K562 (cell line): ENCODE results near the gene C19orf47. TPM values are rescaled to one million over a fixed set of nuclear protein-coding genes. Genes with fewer than 3 reads are reported as not detected.

ENCODE experiments used
- ATAC-seq: fragments of 200-7000 bp; cut with Tn5 transposase; 3 replicates; pipeline ENCODE4 v1.9.1; 2020; ENCODE audit warnings: moderate library complexity
- BruUV-seq: library from RNA; stranded (reverse); fragments of 400-500 nt; replicated peaks from 2 replicates; lab custom pipeline; 2021; lab: Mats Ljungman, UMichigan
- CTCF ChIA-PET: fragments of 300-600 bp; formaldehyde crosslinking; extraction: SDS; loops from one replicate; lab custom pipeline; 2021; ENCODE audit warnings: low intra/inter-chr PET ratio; lab: Yijun Ruan, JAX
- POLR2A ChIA-PET: fragments of 300-600, 350-650 bp; sonication (Branson Sonifier 250); formaldehyde crosslinking; extraction: SDS; loops from one replicate; lab custom pipeline; 2021; ENCODE audit warnings: antibody characterized with exemption, inconsistent platforms; lab: Yijun Ruan, JAX
- DNase-seq, 4 experiments: peaks; one replicate each; pipeline versions ENCODE4 v3.0.0 to v3.0.0-alpha.2; 2011 to 2018; ENCODE audit warnings: low spot score in 3 of 4, mixed read lengths in 3 of 4; ENCODE audit errors: extremely low read depth in 1 of 4
- FAIRE-seq: peaks from 2 replicates; lab custom pipeline; 2011; peaks lifted over from hg19 to GRCh38; lab: Jason Lieb, UNC
- H2AFZ ChIP-seq: 2 replicates; pipeline ENCODE4 v1.6.0; 2011; ENCODE audit warnings: low read depth, low read length, control low read depth, inconsistent platforms
- H3K27ac ChIP-seq: fragments of 200-600 bp; 3 replicates; pipeline ENCODE4 v1.8.0; 2011; ENCODE audit warnings: low read depth, mild to moderate bottlenecking, control low read depth, inconsistent platforms, low read length, moderate library complexity, mixed read lengths; ENCODE audit errors: extremely low read depth
- H3K27me3 ChIP-seq, 2 experiments: fragments of 300-600 bp in 1 of 2; 2 replicates in 1 of 2; 3 replicates in 1 of 2; pipeline versions ENCODE4 v1.6.0 to v1.8.0; 2011; ENCODE audit warnings: inconsistent platforms in 2 of 2, low read length in 2 of 2, mild to moderate bottlenecking in 1 of 2, mixed read lengths in 1 of 2, moderate library complexity in 1 of 2; ENCODE audit not compliant: control insufficient read depth in 2 of 2, insufficient read depth in 2 of 2
- H3K36me3 ChIP-seq: fragments of 300-600 bp; 3 replicates; pipeline ENCODE4 v1.8.0; 2011; ENCODE audit warnings: mild to moderate bottlenecking, low read length, inconsistent platforms; ENCODE audit not compliant: control insufficient read depth, insufficient read depth
- H3K4me1 ChIP-seq, 2 experiments: fragments of 200-600 bp in 1 of 2; replicated peaks in 1 of 2; 2 replicates in 1 of 2; 3 replicates in 1 of 2; pipeline versions ENCODE4 v1.5.1 to v1.8.0; 2011; ENCODE audit warnings: inconsistent platforms in 2 of 2, low read length in 2 of 2, mild to moderate bottlenecking in 1 of 2, mixed read lengths in 1 of 2, moderate library complexity in 1 of 2; ENCODE audit not compliant: control insufficient read depth in 2 of 2, insufficient read depth in 2 of 2
- H3K4me2 ChIP-seq: 2 replicates; pipeline ENCODE4 v1.6.1; 2011; ENCODE audit warnings: low read length, control low read depth, inconsistent platforms, mixed read lengths; ENCODE audit not compliant: insufficient read depth
- H3K4me3 ChIP-seq: fragments of 200-600 bp; sonication (generic), shearing (Covaris generic); 2 replicates; pipeline ENCODE4 v1.5.1; 2016; ENCODE audit warnings: control low read depth, inconsistent platforms
- H3K79me2 ChIP-seq: fragments of 200-600 bp; 3 replicates; pipeline ENCODE4 v1.8.0; 2011; ENCODE audit warnings: low read length, inconsistent platforms; ENCODE audit not compliant: control insufficient read depth, insufficient read depth
- H3K9ac ChIP-seq, 2 experiments: 2 replicates each; pipeline versions ENCODE4 v1.6.0 to v1.6.1; 2011; ENCODE audit warnings: low read depth in 2 of 2, low read length in 2 of 2, control low read depth in 1 of 2, inconsistent platforms in 1 of 2, mild to moderate bottlenecking in 1 of 2, mixed read lengths in 1 of 2; ENCODE audit not compliant: insufficient read depth in 1 of 2
- H3K9me1 ChIP-seq: one replicate; pipeline ENCODE4 v1.6.0; 2011; ENCODE audit warnings: inconsistent platforms, mild to moderate bottlenecking, low read length, moderate library complexity; ENCODE audit not compliant: control insufficient read depth, insufficient read depth
- H3K9me3 ChIP-seq: replicated peaks from 2 replicates; pipeline ENCODE4 v1.5.1; 2011; ENCODE audit warnings: low read depth, low read length, inconsistent platforms; ENCODE audit not compliant: control insufficient read depth, insufficient read depth
- H4K20me1 ChIP-seq: replicated peaks from 2 replicates; pipeline ENCODE4 v1.6.1; 2011; ENCODE audit warnings: low read length, inconsistent platforms, mixed read lengths; ENCODE audit not compliant: control insufficient read depth, insufficient read depth
- CCNT2 ChIP-seq: IDR thresholded peaks from 2 replicates; pipeline ENCODE4 v1.6.1; 2011; ENCODE audit warnings: borderline replicate concordance, low read depth, mild to moderate bottlenecking, moderate library complexity, mixed read lengths, low read length; ENCODE audit not compliant: insufficient read length; ENCODE audit errors: extremely low read depth
- EHMT2 ChIP-seq: fragments of 450-650 bp; IDR thresholded peaks from 2 replicates; pipeline ENCODE4 v1.6.1; 2018; ENCODE audit warnings: antibody characterized with exemption
- HDAC3 ChIP-seq: fragments of 450-650 bp; IDR thresholded peaks from 2 replicates; pipeline ENCODE4 v1.6.1; 2018; ENCODE audit warnings: borderline replicate concordance, mild to moderate bottlenecking, moderate library complexity; ENCODE audit not compliant: partially characterized antibody
- KAT8 ChIP-seq: fragments of 450-650 bp; IDR thresholded peaks from 2 replicates; pipeline ENCODE4 v1.6.1; 2016; ENCODE audit warnings: low read depth, mild to moderate bottlenecking
- MAFG ChIP-seq: fragments of 450-650 bp; conservative IDR thresholded peaks from 2 replicates; pipeline ENCODE4 v1.6.1; 2016; ENCODE audit warnings: missing genetic modification characterization, missing compliant biosample characterization
- MAFK ChIP-seq: IDR thresholded peaks from 2 replicates; pipeline ENCODE4 v1.6.1; 2011; ENCODE audit warnings: low read length, improper control_type of control experiment
- SAFB ChIP-seq: fragments of 200-400 bp; formaldehyde crosslinking; IDR thresholded peaks from 2 replicates; pipeline ENCODE4 v1.6.1; 2017; ENCODE audit warnings: low read depth, low read length, borderline replicate concordance
- TFAM ChIP-seq: fragments of 250-450 bp; sonication (Bioruptor Pico); conservative IDR thresholded peaks from 2 replicates; pipeline ENCODE4 v1.5.0; 2021; ENCODE audit warnings: mild to moderate bottlenecking, moderate library complexity
- ZNF12 ChIP-seq: sonication (generic); formaldehyde crosslinking; IDR thresholded peaks from 2 replicates; pipeline ENCODE4 v1.4.0; 2020; ENCODE audit warnings: mild to moderate bottlenecking, missing genetic modification reagents
- ZNF124 ChIP-seq: sonication (generic); formaldehyde crosslinking; IDR thresholded peaks from 2 replicates; pipeline ENCODE4 v1.8.1; 2022; ENCODE audit warnings: missing genetic modification reagents
- ZNF134 ChIP-seq: fragments of 250-450 bp; sonication (Bioruptor Pico); conservative IDR thresholded peaks from 2 replicates; pipeline ENCODE4 v1.4.0; 2020
- ZNF384 ChIP-seq: IDR thresholded peaks from 2 replicates; pipeline ENCODE4 v1.6.1; 2012; ENCODE audit warnings: low read depth, low read length, improper control_type of control experiment
- WGBS: fragments of 100-300 bp; shearing (Covaris generic); methylation state at CpG from one replicate; pipeline ENCODE4 v1.1.6; 2016; ENCODE audit warnings: low coverage, mixed read lengths; ENCODE audit not compliant: insufficient coverage; ENCODE audit errors: missing lambda C conversion rate; 5-methylcytosine and 5-hydroxymethylcytosine counted together
- in situ Hi-C: fragments of 300-500 bp; cut with MboI; formaldehyde crosslinking; loops from 4 replicates; pipeline ENCODE4 v1.15.0; 2018; ENCODE audit warnings: inconsistent platforms, mixed read lengths
- intact Hi-C: fragments of 100-400 bp; cut with micrococcal nuclease; formaldehyde crosslinking; loops from 2 replicates; pipeline ENCODE4 v1.14.2; 2022
- polyA plus RNA-seq, 8 experiments: library from polyadenylated mRNA; depleted of rRNA in 4 of 8; stranded (reverse) in 5 of 8; unstranded in 3 of 8; fragments of >200 nt; fragmentation: Nextera tagmentation in 2 of 8; fragmentation: Illumina TruSeq in 1 of 8; extraction: Ambion mirVana in 2 of 8; extraction: Trizol in 1 of 8; gene quantifications; 2 replicates each; pipeline versions ENCODE4 v1.2.1 to v1.2.3, GENCODE V29; 2011 to 2014; ENCODE audit warnings: inconsistent platforms in 1 of 8, missing spikeins in 1 of 8
- total RNA-seq, 7 experiments: library from RNA; depleted of rRNA in 6 of 7; stranded (reverse); fragments of >200 nt in 6 of 7; fragmentation: Illumina TruSeq in 2 of 7; extraction: Trizol in 2 of 7; gene quantifications; 2 replicates each; pipeline versions ENCODE4 v1.2.1 to v1.2.3, GENCODE V29; 2011 to 2021; ENCODE audit warnings: low replicate concordance in 1 of 7
- TF ChIP-seq, protein P1 (sequence below): IDR thresholded peaks from 2 replicates; pipeline ENCODE4 v1.6.1; 2012; ENCODE audit warnings: low read depth, low read length, improper control_type of control experiment, borderline replicate concordance

C19orf47 gene
- total and polyA plus RNA-seq, 9 of the 15 experiments (the other 6 are each of a cell fraction or from before 2014, with no cell fraction given) = 0.08 to 26.1 (median 14.7) TPM

DNA sequence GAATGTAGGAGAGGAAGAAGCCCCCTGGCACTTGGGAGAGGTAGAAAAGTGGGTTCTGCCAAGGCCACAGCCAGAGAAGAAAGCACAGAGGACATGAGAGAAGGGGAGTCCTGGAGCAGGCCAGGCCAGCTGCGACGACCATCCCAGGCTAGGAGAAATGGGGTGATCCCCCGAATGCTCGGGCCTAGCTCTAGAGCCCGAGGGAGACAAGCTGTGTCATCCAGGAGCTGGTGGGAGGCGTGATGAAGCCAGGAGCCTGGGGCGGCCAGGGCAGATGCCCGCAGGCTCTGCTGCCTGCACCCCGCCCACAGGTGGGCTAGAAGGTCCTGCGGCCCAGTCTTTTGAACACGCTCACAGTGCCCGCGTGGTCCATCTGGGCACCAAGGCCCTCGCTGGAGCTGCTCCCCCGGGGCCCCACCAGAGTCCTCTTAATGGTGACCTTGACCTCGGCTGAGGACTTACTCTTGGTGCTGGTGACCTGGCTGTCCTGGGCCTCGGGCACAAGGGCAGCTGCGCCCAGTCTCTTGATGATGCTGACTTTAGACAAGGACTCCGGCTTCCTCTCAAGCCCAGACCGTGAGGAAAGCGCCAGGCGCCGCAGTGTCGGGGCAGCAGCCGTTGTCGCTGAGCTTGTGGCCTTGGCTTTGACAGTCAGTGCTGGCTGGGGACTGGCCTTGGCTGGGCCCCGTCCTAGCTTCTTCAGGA, 26.5 kb downstream of the C19orf47 start:
- WGBS = 92% methylated on average over 27 of the region's 27 CpGs
- DNase-seq (no peak), ATAC-seq (no peak), FAIRE-seq (no peak)
- peaks cover 0 to 4% of the 10 kb centered on the region in 2 experiments; a peak in 1 of 5 replicates for H3K4me1 ChIP-seq
- H3K36me3 ChIP-seq = peaks cover 79% of the 10 kb centered on the region
- H3K27me3 ChIP-seq = no peaks in the 10 kb centered on the region
- intact Hi-C loops (no loop called here), in situ Hi-C loops (no loop called here)
- POLR2A ChIA-PET = interaction anchor here (1.0 to 1.2 kb wide), 2 partner anchors 10 to 19 kb away, joined by 3 read pairs; no protein-coding TSS in a partner anchor
- no peaks in the 10 kb centered on the region for H3K9me1 ChIP-seq
- H3K27ac ChIP-seq = no peak overlapping the region
- H3K4me3 ChIP-seq = no peak overlapping the region
- no peaks in the 10 kb centered on the region for H4K20me1 ChIP-seq
- CTCF ChIA-PET = no interaction called here
- no peaks in the 10 kb centered on the region for H3K9me3 ChIP-seq
- H3K9ac ChIP-seq = no peak overlapping the region
- no peak overlapping the region for H3K4me2 ChIP-seq
- TF ChIP-seq MAFG (tag) (no peak), TFAM (CRISPR knock-in tag) (no peak), KAT8 (no peak), ZNF124 (CRISPR knock-in tag) (no peak), CCNT2 (no peak), HDAC3 (no peak), MAFK (no peak), ZNF384 (no peak), ZNF12 (CRISPR knock-in tag) (no peak), EHMT2 (no peak), SAFB (no peak), ZNF134 (CRISPR knock-in tag) (no peak)
- TF ChIP-seq, protein P1, sequence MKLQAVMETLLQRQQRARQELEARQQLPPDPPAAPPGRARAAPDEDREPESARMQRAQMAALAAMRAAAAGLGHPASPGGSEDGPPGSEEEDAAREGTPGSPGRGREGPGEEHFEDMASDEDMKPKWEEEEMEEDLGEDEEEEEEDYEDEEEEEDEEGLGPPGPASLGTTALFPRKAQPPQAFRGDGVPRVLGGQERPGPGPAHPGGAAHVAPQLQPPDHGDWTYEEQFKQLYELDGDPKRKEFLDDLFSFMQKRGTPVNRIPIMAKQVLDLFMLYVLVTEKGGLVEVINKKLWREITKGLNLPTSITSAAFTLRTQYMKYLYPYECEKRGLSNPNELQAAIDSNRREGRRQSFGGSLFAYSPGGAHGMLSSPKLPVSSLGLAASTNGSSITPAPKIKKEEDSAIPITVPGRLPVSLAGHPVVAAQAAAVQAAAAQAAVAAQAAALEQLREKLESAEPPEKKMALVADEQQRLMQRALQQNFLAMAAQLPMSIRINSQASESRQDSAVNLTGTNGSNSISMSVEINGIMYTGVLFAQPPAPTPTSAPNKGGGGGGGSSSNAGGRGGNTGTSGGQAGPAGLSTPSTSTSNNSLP = no peak
- H3K79me2 ChIP-seq = no peaks in the 10 kb centered on the region
- H2AFZ ChIP-seq = no peak overlapping the region
- no TSS peak for BruUV-seq
